ENCODE data around the gene LMNA. TPM values are rescaled to one million over a fixed set of nuclear protein-coding genes. Genes with fewer than 3 reads are reported as not detected.

The LMNA gene
- total RNA-seq, 1 experiment from 2014 or later: 68.8 TPM

DNA sequence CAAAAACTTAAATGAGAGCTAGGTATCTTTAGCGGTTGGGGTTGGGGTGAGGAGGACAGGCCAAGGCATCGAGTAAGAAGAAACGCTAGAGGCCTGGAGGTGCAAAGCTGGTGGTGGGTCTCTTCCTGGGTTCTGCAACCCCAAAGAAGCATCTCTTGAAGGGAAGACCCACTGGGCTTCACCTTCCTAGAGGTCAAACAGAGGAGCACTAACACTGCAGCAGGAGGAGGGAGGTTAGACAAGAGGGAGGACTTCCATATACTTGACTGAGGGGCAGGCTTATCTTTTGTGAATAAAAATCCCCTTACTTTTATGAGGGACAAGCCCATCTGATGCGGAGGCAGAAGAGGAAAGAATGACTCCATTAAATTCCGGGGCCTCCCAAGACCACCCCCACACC is 34.7 kb upstream of the LMNA start (continued):
- TF ChIP-seq, protein P1, sequence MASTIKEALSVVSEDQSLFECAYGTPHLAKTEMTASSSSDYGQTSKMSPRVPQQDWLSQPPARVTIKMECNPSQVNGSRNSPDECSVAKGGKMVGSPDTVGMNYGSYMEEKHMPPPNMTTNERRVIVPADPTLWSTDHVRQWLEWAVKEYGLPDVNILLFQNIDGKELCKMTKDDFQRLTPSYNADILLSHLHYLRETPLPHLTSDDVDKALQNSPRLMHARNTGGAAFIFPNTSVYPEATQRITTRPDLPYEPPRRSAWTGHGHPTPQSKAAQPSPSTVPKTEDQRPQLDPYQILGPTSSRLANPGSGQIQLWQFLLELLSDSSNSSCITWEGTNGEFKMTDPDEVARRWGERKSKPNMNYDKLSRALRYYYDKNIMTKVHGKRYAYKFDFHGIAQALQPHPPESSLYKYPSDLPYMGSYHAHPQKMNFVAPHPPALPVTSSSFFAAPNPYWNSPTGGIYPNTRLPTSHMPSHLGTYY (CRISPR knock-in tag; IDR thresholded peaks at IDR 0.05): no peak
- TF ChIP-seq JAZF1 (CRISPR knock-in tag; IDR thresholded peaks at IDR 0.05): no peak
- TF ChIP-seq, protein P2, sequence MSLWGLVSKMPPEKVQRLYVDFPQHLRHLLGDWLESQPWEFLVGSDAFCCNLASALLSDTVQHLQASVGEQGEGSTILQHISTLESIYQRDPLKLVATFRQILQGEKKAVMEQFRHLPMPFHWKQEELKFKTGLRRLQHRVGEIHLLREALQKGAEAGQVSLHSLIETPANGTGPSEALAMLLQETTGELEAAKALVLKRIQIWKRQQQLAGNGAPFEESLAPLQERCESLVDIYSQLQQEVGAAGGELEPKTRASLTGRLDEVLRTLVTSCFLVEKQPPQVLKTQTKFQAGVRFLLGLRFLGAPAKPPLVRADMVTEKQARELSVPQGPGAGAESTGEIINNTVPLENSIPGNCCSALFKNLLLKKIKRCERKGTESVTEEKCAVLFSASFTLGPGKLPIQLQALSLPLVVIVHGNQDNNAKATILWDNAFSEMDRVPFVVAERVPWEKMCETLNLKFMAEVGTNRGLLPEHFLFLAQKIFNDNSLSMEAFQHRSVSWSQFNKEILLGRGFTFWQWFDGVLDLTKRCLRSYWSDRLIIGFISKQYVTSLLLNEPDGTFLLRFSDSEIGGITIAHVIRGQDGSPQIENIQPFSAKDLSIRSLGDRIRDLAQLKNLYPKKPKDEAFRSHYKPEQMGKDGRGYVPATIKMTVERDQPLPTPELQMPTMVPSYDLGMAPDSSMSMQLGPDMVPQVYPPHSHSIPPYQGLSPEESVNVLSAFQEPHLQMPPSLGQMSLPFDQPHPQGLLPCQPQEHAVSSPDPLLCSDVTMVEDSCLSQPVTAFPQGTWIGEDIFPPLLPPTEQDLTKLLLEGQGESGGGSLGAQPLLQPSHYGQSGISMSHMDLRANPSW (CRISPR knock-in tag; conservative IDR thresholded peaks at IDR 0.05; ENCODE audit: low read depth): no peak

DNA sequence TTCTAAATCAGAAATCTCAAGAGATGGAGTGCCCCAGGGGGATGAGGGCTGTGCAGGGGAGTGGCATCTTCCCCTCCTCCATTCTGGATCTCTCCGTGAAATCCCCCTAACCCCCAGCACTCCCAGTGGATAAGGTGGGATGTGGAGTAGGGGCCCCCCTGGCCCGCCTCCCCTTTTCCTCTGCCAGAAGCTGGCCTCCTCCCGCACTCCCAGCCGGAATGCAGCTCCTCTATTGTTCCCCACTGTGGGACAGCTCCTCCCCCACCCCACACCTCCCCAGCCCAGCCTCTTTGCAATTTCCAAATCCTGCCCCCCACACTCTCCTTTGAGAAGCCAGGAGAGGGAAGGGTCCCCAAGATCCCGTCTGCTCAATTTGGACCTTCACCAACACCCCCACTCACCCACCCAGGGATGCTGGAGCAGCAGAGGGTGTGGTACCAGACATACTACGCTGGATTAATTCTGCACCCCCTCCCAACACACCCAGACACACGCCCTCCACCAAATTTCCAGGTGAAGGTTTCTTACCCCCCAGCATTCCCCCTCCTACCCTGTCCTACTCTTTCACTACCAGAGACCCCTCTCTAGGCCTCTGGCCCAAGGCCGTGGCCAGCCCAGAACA is 34.2 kb upstream of the LMNA start:
- H3K27ac Mint-ChIP-seq: 0 out of 2 replicates have a peak overlapping the region, but pooled peaks have one; percentile 34
- 0 out of 2 replicates have a peak, but pooled peaks have one; percentile 0 for ATAC-seq
- POLR2A ChIA-PET: interaction anchor here (0.7 kb wide), 2 partner anchors 27 to 145 kb away, joined by 3 read pairs; partner anchors contain the start of gene UBQLN4
- H3K9me3 Mint-ChIP-seq: no peaks in the 10 kb centered on the region
- no peak for TF ChIP-seq HMGXB4 (CRISPR knock-in tag; IDR thresholded peaks at IDR 0.05)
- TF ChIP-seq USF1 (CRISPR knock-in tag; IDR thresholded peaks at IDR 0.05): 0 out of 2 replicates have a peak, but pooled peaks have one; percentile 1
- TF ChIP-seq FOXJ3 (CRISPR knock-in tag; IDR thresholded peaks at IDR 0.05; ENCODE audit: borderline replicate concordance): no peak
- peaks cover 8% of the 10 kb centered on the region for H3K36me3 Mint-ChIP-seq
- CTCF ChIA-PET: interaction anchor here (0.7 to 1.1 kb wide), 4 partner anchors 14 to 54 kb away, joined by 3 to 6 read pairs (median 4); no protein-coding TSS in a partner anchor
- DNase-seq (ENCODE audit: low spot score): peak; percentile 48
- peak overlapping the region; percentile 96 for H3K4me3 Mint-ChIP-seq
- H3K27me3 Mint-ChIP-seq (ENCODE audit: low read depth): no peaks in the 10 kb centered on the region
- H3K4me1 Mint-ChIP-seq: peaks cover 70% of the 10 kb centered on the region

DNA sequence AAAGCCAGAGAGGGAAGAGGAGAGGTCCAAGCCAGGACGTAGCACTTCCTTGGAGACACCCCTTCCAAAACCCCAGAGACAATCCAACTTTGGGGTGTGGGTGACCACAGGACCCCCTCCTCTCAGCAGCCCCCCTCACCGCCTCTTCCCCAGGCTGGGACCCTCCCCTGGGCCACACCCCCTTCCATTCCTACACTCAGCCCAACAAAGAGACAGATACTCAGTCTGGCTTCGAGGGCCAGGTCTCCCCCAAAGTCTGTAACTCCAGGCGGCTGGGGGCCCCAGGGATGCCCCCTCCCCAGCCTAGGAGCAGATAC is 33.7 kb upstream of the LMNA start:
- H3K4me3 Mint-ChIP-seq: peak overlapping the region; percentile 96
- H3K9me3 Mint-ChIP-seq: no peaks in the 10 kb centered on the region
- peaks cover 67% of the 10 kb centered on the region for H3K4me1 Mint-ChIP-seq
- no peaks in the 10 kb centered on the region for H3K27me3 Mint-ChIP-seq (ENCODE audit: low read depth)
- TF ChIP-seq ESRRA (CRISPR knock-in tag; IDR thresholded peaks at IDR 0.05; ENCODE audit: borderline replicate concordance) (no peak), FOXP1 (CRISPR knock-in tag; IDR thresholded peaks at IDR 0.05; ENCODE audit: borderline replicate concordance) (no peak), USF1 (CRISPR knock-in tag; IDR thresholded peaks at IDR 0.05) (no peak), JUN (CRISPR knock-in tag; IDR thresholded peaks at IDR 0.05) (no peak), EMX1 (CRISPR knock-in tag; IDR thresholded peaks at IDR 0.05) (no peak), SOX15 (CRISPR knock-in tag; IDR thresholded peaks at IDR 0.05) (no peak)
- TF ChIP-seq, protein P3, sequence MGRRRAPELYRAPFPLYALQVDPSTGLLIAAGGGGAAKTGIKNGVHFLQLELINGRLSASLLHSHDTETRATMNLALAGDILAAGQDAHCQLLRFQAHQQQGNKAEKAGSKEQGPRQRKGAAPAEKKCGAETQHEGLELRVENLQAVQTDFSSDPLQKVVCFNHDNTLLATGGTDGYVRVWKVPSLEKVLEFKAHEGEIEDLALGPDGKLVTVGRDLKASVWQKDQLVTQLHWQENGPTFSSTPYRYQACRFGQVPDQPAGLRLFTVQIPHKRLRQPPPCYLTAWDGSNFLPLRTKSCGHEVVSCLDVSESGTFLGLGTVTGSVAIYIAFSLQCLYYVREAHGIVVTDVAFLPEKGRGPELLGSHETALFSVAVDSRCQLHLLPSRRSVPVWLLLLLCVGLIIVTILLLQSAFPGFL (CRISPR knock-in tag; IDR thresholded peaks at IDR 0.05; ENCODE audit: borderline replicate concordance): no peak
- TF ChIP-seq, protein P4, sequence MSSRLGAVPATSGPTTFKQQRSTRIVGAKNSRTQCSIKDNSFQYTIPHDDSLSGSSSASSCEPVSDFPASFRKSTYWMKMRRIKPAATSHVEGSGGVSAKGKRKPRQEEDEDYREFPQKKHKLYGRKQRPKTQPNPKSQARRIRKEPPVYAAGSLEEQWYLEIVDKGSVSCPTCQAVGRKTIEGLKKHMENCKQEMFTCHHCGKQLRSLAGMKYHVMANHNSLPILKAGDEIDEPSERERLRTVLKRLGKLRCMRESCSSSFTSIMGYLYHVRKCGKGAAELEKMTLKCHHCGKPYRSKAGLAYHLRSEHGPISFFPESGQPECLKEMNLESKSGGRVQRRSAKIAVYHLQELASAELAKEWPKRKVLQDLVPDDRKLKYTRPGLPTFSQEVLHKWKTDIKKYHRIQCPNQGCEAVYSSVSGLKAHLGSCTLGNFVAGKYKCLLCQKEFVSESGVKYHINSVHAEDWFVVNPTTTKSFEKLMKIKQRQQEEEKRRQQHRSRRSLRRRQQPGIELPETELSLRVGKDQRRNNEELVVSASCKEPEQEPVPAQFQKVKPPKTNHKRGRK (CRISPR knock-in tag; IDR thresholded peaks at IDR 0.05; ENCODE audit: borderline replicate concordance): no peak
- peak overlapping the region; percentile 75 for H3K27ac Mint-ChIP-seq
- 0 out of 2 replicates have a peak, but pooled peaks have one; percentile 0 for ATAC-seq
- H3K36me3 Mint-ChIP-seq: peaks cover 8% of the 10 kb centered on the region
- ChIA-PET CTCF (interaction anchor here (0.7 to 29.6 kb wide), 7 partner anchors 15 to 55 kb away, joined by 3 to 1176 read pairs (median 6); partner anchors contain the start of genes LMNA and UBQLN4), POLR2A (interaction anchor here (0.9 to 2.4 kb wide), 2 partner anchors 8 to 20 kb away, joined by 4 to 12 read pairs; partner anchors contain the start of gene RAB25)
- DNase-seq (ENCODE audit: low spot score): no peak
